WTC11 (cell line): Measurements from ENCODE around the gene SYDE2. TPM values are rescaled to one million over a fixed set of nuclear protein-coding genes. Genes with fewer than 3 reads are reported as not detected.

Experiments
- ATAC-seq: fragments of 200-7000 bp; cut with Tn5 transposase; 2 replicates; pipeline ENCODE4 v1.10.0; 2021; ENCODE audit warnings: mild to moderate bottlenecking, moderate library complexity
- CTCF ChIA-PET: fragments of 300-600 bp; sonication (Branson Sonifier 250); formaldehyde crosslinking; loops from one replicate; lab custom pipeline; 2021; ENCODE audit warnings: antibody characterized with exemption; lab: Charles Lee
- POLR2A ChIA-PET: fragments of 350-600 bp; sonication (Branson Sonifier 250); formaldehyde crosslinking; loops from one replicate; lab custom pipeline; 2021; ENCODE audit warnings: antibody characterized with exemption; lab: Charles Lee
- DNase-seq: peaks from one replicate; pipeline ENCODE4 v3.0.0; 2021; ENCODE audit warnings: low spot score
- H3K27ac Mint-ChIP-seq: 2 replicates; pipeline ENCODE4 v1.8.0; 2021; ENCODE audit warnings: mixed read lengths
- H3K27me3 Mint-ChIP-seq: 2 replicates; pipeline ENCODE4 v1.8.0; 2021; ENCODE audit warnings: low read depth, mild to moderate bottlenecking, moderate library complexity, mixed read lengths
- H3K36me3 Mint-ChIP-seq: 2 replicates; pipeline ENCODE4 v1.8.0; 2021; ENCODE audit warnings: mixed read lengths
- H3K4me1 Mint-ChIP-seq: 2 replicates; pipeline ENCODE4 v1.8.0; 2022; ENCODE audit warnings: mixed read lengths
- H3K4me3 Mint-ChIP-seq: 2 replicates; pipeline ENCODE4 v1.8.0; 2021; ENCODE audit warnings: mild to moderate bottlenecking, moderate library complexity, mixed read lengths
- H3K9me3 Mint-ChIP-seq: 2 replicates; pipeline ENCODE4 v1.8.0; 2021; ENCODE audit warnings: mixed read lengths
- ETV6 ChIP-seq: sonication (generic); formaldehyde crosslinking; IDR thresholded peaks from 2 replicates; pipeline ENCODE4 v1.8.1; 2022; ENCODE audit warnings: mild to moderate bottlenecking, missing genetic modification reagents
- FOXP4 ChIP-seq: sonication (generic); formaldehyde crosslinking; IDR thresholded peaks from 2 replicates; pipeline ENCODE4 v1.8.0; 2022; ENCODE audit warnings: mild to moderate bottlenecking, missing genetic modification reagents
- GRHL2 ChIP-seq: fragments of 250-450 bp; sonication (Bioruptor Pico); IDR thresholded peaks from 2 replicates; pipeline ENCODE4 v1.8.0; 2022; ENCODE audit warnings: mild to moderate bottlenecking, moderate library complexity; ENCODE audit not compliant: insufficient replicate concordance, severe bottlenecking
- HMGA2 ChIP-seq: fragments of 250-450 bp; sonication (Bioruptor Pico); IDR thresholded peaks from 2 replicates; pipeline ENCODE4 v1.4.0; 2021; ENCODE audit warnings: mild to moderate bottlenecking, moderate library complexity
- KAT7 ChIP-seq: sonication (generic); formaldehyde crosslinking; IDR thresholded peaks from 2 replicates; pipeline ENCODE4 v1.8.1; 2023; ENCODE audit warnings: missing genetic modification reagents, mild to moderate bottlenecking, borderline replicate concordance
- NFYB ChIP-seq: sonication (generic); formaldehyde crosslinking; conservative IDR thresholded peaks from 2 replicates; pipeline ENCODE4 v1.8.0; 2022; ENCODE audit warnings: low read depth, missing genetic modification reagents
- OVOL2 ChIP-seq: fragments of 250-450 bp; sonication (Bioruptor Pico); IDR thresholded peaks from 2 replicates; pipeline ENCODE4 v1.9.0; 2021; ENCODE audit warnings: mild to moderate bottlenecking, borderline replicate concordance
- PRDM15 ChIP-seq: sonication (generic); formaldehyde crosslinking; IDR thresholded peaks from 2 replicates; pipeline ENCODE4 v1.8.0; 2022; ENCODE audit warnings: missing genetic modification reagents
- TEAD1 ChIP-seq: sonication (generic); formaldehyde crosslinking; IDR thresholded peaks from 2 replicates; pipeline ENCODE4 v1.8.0; 2022; ENCODE audit warnings: mild to moderate bottlenecking, missing genetic modification reagents
- TP53 ChIP-seq: sonication (generic); formaldehyde crosslinking; IDR thresholded peaks from 2 replicates; pipeline ENCODE4 v1.8.1; 2023; ENCODE audit warnings: mild to moderate bottlenecking, missing genetic modification reagents
- USF2 ChIP-seq: sonication (generic); formaldehyde crosslinking; IDR thresholded peaks from 2 replicates; pipeline ENCODE4 v1.8.1; 2023; ENCODE audit warnings: mild to moderate bottlenecking, missing genetic modification reagents, moderate library complexity
- ZBTB21 ChIP-seq: sonication (generic); formaldehyde crosslinking; IDR thresholded peaks from 2 replicates; pipeline ENCODE4 v1.8.1; 2023; ENCODE audit warnings: mild to moderate bottlenecking, missing genetic modification reagents, borderline replicate concordance
- ZNF121 ChIP-seq: sonication (generic); formaldehyde crosslinking; IDR thresholded peaks from 2 replicates; pipeline ENCODE4 v1.8.0; 2023; ENCODE audit warnings: missing genetic modification reagents
- ZNF138 ChIP-seq: sonication (generic); formaldehyde crosslinking; conservative IDR thresholded peaks from 2 replicates; pipeline ENCODE4 v1.8.1; 2022; ENCODE audit warnings: mild to moderate bottlenecking, moderate library complexity, missing genetic modification reagents
- ZNF219 ChIP-seq: sonication (generic); formaldehyde crosslinking; IDR thresholded peaks from 2 replicates; pipeline ENCODE4 v1.8.0; 2023; ENCODE audit warnings: missing genetic modification reagents, mild to moderate bottlenecking, borderline replicate concordance
- ZNF263 ChIP-seq: sonication (generic); formaldehyde crosslinking; IDR thresholded peaks from 2 replicates; pipeline ENCODE4 v1.8.1; 2022; ENCODE audit warnings: low read depth, mild to moderate bottlenecking, moderate library complexity, missing genetic modification reagents
- ZNF317 ChIP-seq: sonication (generic); formaldehyde crosslinking; IDR thresholded peaks from 2 replicates; pipeline ENCODE4 v1.8.1; 2023; ENCODE audit warnings: low read depth, mild to moderate bottlenecking, moderate library complexity, missing genetic modification reagents, borderline replicate concordance
- ZNF396 ChIP-seq: fragments of 250-450 bp; sonication (Bioruptor Pico); IDR thresholded peaks from 2 replicates; pipeline ENCODE4 v1.8.0; 2021; ENCODE audit warnings: mild to moderate bottlenecking, moderate library complexity, borderline replicate concordance
- ZNF416 ChIP-seq: fragments of 250-450 bp; sonication (Bioruptor Pico); IDR thresholded peaks from 2 replicates; pipeline ENCODE4 v1.9.0; 2021; ENCODE audit warnings: mild to moderate bottlenecking, inconsistent platforms
- ZNF423 ChIP-seq: fragments of 250-450 bp; sonication (Bioruptor Pico); IDR thresholded peaks from 2 replicates; pipeline ENCODE4 v2.1.2; 2022; ENCODE audit warnings: mild to moderate bottlenecking, moderate library complexity
- total RNA-seq: library from RNA; stranded (reverse); gene quantifications from 3 replicates; pipeline ENCODE4 v1.2.3, GENCODE V29; 2021
- TF ChIP-seq, protein P1 (sequence below): fragments of 250-450 bp; sonication (Bioruptor Pico); conservative IDR thresholded peaks from 2 replicates; pipeline ENCODE4 v1.9.0; 2021; ENCODE audit warnings: mild to moderate bottlenecking

The SYDE2 gene
- total RNA-seq, 1 experiment from 2014 or later, result 13.8 TPM

GRCh38 chr1:85228972-85229371, 28.2 kb upstream of the SYDE2 start (continued):
- TF ChIP-seq, protein P1, sequence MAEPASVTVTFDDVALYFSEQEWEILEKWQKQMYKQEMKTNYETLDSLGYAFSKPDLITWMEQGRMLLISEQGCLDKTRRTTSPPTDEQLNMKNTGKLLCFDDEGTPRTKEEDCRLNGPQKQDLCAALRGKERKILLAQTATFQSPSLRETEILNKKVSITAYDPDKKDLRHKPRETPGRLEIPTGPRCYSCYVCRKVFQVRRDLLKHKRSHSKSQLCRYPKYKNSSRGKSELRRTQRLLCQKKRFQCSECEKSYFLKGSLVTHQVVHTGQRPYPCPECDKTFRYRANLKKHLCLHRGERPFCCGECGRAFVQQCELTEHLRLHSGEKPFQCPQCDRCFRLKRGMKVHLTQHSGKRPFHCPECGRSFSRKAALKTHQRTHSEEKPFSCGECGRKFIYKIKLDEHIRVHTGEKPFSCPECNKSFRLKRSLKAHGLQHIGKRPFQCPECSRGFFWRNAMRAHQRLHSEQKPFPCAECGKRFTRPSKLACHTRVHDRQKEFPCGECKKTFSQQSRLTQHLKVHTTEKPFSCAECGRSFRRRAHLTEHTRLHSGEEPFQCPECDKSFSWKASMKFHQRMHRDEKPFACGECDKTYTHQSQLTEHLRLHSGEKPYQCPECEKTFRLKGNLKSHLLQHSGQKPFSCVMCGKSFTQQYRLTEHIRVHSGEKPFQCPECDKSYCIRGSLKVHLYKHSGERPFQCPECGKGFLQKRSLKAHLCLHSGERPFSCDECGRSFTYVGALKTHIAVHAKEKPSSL (CRISPR knock-in tag), result no peak
- no peak for TF ChIP-seq GRHL2 (CRISPR knock-in tag)
- TF ChIP-seq ZNF138 (CRISPR knock-in tag), result no peak
- TF ChIP-seq USF2 (CRISPR knock-in tag), result no peak
- no peak for TF ChIP-seq TEAD1 (CRISPR knock-in tag)
- TF ChIP-seq ZNF423, result no peak
- TF ChIP-seq ZNF121 (CRISPR knock-in tag), result no peak
- no peak for TF ChIP-seq ZNF219 (CRISPR knock-in tag)
- TF ChIP-seq FOXP4 (CRISPR knock-in tag), result no peak
- TF ChIP-seq ZNF396 (CRISPR knock-in tag), result no peak

- CTCF ChIA-PET, result interaction anchor here (0.5 to 3.4 kb wide), 8 partner anchors 14 to 454 kb away, joined by 3 to 19 read pairs (median 6); partner anchors contain the start of gene C1orf52
- ATAC-seq, result peak; percentile 37
- H3K27ac Mint-ChIP-seq, result peak overlapping the region; percentile 71
- no peak for TF ChIP-seq GRHL2 (CRISPR knock-in tag)
- TF ChIP-seq ETV6 (CRISPR knock-in tag), result no peak
- no peak for TF ChIP-seq NFYB (CRISPR knock-in tag)
- no peak for TF ChIP-seq OVOL2
- TF ChIP-seq HMGA2, result no peak
- TF ChIP-seq ZNF263, result no peak
- TF ChIP-seq KAT7, result no peak
- TF ChIP-seq, all 79 proteins: peak for 0
- no peaks in the 10 kb centered on the region for H3K27me3 Mint-ChIP-seq
- peaks cover 43% of the 10 kb centered on the region for H3K4me1 Mint-ChIP-seq
- H3K4me3 Mint-ChIP-seq, result no peak overlapping the region
- no peaks in the 10 kb centered on the region for H3K36me3 Mint-ChIP-seq
- POLR2A ChIA-PET, result interaction anchor here (1.3 to 1.4 kb wide), 2 partner anchors 24 to 50 kb away, joined by 3 to 5 read pairs; partner anchors contain the start of genes BCL10 and SYDE2
- DNase-seq, result no peak
- H3K9me3 Mint-ChIP-seq, result 0 out of 2 replicates have a peak, but pooled peaks cover 3% of the 10 kb centered on the region
Observed at GRCh38 chr1:85225624-85226380, 25.0 kb upstream of the SYDE2 start.

DNA sequence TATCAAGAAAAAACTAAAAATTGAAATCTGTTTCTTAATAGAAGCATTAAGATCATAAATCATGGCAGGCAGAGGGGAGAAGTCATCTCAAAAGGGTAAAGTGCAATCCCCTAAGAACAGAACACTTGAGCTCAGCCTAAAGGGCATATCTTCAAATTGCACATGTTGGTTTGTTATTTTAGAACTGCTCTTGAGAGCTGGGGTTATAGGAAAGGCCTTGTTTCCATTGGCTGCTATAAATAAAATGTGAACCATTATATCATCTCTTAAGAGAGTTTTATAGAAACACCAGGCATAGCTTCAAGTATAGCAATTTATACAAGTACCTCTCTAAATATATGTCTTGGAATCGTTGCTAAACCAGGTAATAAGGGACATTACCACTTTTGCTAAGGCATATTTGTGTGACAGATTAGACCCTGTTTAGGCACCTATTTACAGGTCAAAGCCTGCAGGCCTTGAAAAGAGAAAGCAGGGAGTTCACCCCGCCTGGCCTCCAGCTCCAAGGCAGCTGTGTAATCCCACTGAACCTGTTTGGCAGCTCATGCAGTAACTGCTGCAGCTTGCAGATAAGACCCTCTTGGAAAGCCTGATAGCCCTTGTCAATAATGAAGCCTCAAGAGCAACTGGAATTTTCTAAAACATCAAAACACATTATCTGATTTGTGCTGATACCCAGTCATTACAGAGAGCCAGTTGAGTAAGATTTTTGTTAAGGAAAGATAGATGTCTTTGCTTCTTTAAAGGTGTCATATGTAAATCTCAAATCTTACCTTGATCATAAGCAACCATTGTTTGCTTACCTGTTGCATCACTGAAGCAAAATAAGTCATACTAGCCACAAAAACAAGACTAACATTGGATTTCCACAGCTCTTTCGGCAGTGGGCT, 24.2 kb upstream of the SYDE2 start:
- CTCF ChIA-PET, result interaction anchor here (1.2 to 3.4 kb wide), 6 partner anchors 15 to 453 kb away, joined by 3 to 19 read pairs (median 8); partner anchors contain the start of gene C1orf52
- peak overlapping the region; percentile 71 for H3K27ac Mint-ChIP-seq
- H3K4me3 Mint-ChIP-seq, result peak overlapping the region; percentile 30; the same call in 1 of the 2 replicates
- peak; percentile 96 for ATAC-seq
- H3K4me1 Mint-ChIP-seq, result peaks cover 46% of the 10 kb centered on the region
- DNase-seq, result peak; percentile 70
- no peaks in the 10 kb centered on the region for H3K9me3 Mint-ChIP-seq
- POLR2A ChIA-PET, result interaction anchor here (1.0 to 1.4 kb wide), 3 partner anchors 23 to 51 kb away, joined by 3 to 5 read pairs (median 3); partner anchors contain the start of genes BCL10, C1orf52 and SYDE2
- H3K27me3 Mint-ChIP-seq, result no peaks in the 10 kb centered on the region
- H3K36me3 Mint-ChIP-seq, result no peaks in the 10 kb centered on the region
- TF ChIP-seq PRDM15 (CRISPR knock-in tag) (no peak), TP53 (CRISPR knock-in tag) (no peak), ZNF317 (CRISPR knock-in tag) (peak; percentile 43; the same call in 1 of the 2 replicates), ZNF416 (CRISPR knock-in tag) (no peak), ZBTB21 (CRISPR knock-in tag) (no peak)
